ENCODE measurements around the gene MXD4. TPM values are rescaled to one million over a fixed set of nuclear protein-coding genes. Genes with fewer than 3 reads are reported as not detected.

Gene MXD4
- total RNA-seq, 1 experiment from 2014 or later, result 20.4 TPM

- TF ChIP-seq ZSCAN18 (CRISPR knock-in tag; IDR thresholded peaks at IDR 0.05) (no peak), NR2C2 (CRISPR knock-in tag; IDR thresholded peaks at IDR 0.05) (no peak), SMAD3 (CRISPR knock-in tag; IDR thresholded peaks at IDR 0.05; ENCODE audit: borderline replicate concordance) (no peak), CREM (CRISPR knock-in tag; IDR thresholded peaks at IDR 0.05) (0 out of 2 replicates have a peak, but pooled peaks have one; percentile 40), EMX1 (CRISPR knock-in tag; IDR thresholded peaks at IDR 0.05) (no peak), ETV6 (CRISPR knock-in tag; IDR thresholded peaks at IDR 0.05) (peak; percentile 74; the same call in 1 of the 2 replicates), NR3C1 (CRISPR knock-in tag; conservative IDR thresholded peaks at IDR 0.05; ENCODE audit: low read depth) (no peak), ZNF396 (CRISPR knock-in tag; IDR thresholded peaks at IDR 0.05; ENCODE audit: borderline replicate concordance) (no peak), SP1 (CRISPR knock-in tag; conservative IDR thresholded peaks at IDR 0.05) (peak; percentile 29; the same call in 1 of the 2 replicates), GABPB1 (CRISPR knock-in tag; IDR thresholded peaks at IDR 0.05) (no peak), ATF2 (CRISPR knock-in tag; IDR thresholded peaks at IDR 0.05; ENCODE audit: borderline replicate concordance, low read depth) (no peak), USF2 (CRISPR knock-in tag; IDR thresholded peaks at IDR 0.05) (peak; percentile 81), ATF6 (CRISPR knock-in tag; IDR thresholded peaks at IDR 0.05) (no peak), TP53 (CRISPR knock-in tag; IDR thresholded peaks at IDR 0.05) (no peak), ZNF121 (CRISPR knock-in tag; IDR thresholded peaks at IDR 0.05) (no peak), JUN (CRISPR knock-in tag; IDR thresholded peaks at IDR 0.05) (no peak), OVOL2 (CRISPR knock-in tag; IDR thresholded peaks at IDR 0.05; ENCODE audit: borderline replicate concordance) (no peak), RORB (CRISPR knock-in tag; IDR thresholded peaks at IDR 0.05) (no peak), CTCF (IDR thresholded peaks at IDR 0.05) (no peak), TEAD1 (CRISPR knock-in tag; IDR thresholded peaks at IDR 0.05) (0 out of 2 replicates have a peak, but pooled peaks have one; percentile 71), STAT6 (CRISPR knock-in tag; conservative IDR thresholded peaks at IDR 0.05; ENCODE audit: low read depth) (no peak), ESRRA (CRISPR knock-in tag; IDR thresholded peaks at IDR 0.05; ENCODE audit: borderline replicate concordance) (no peak), MXD4 (CRISPR knock-in tag; IDR thresholded peaks at IDR 0.05; ENCODE audit: borderline replicate concordance) (no peak), ZNF416 (CRISPR knock-in tag; IDR thresholded peaks at IDR 0.05) (no peak), GRHL2 (CRISPR knock-in tag; IDR thresholded peaks at IDR 0.05; ENCODE audit: insufficient replicate concordance, severe bottlenecking) (no peak), ZNF423 (CRISPR knock-in tag; IDR thresholded peaks at IDR 0.05) (no peak), ZNF317 (CRISPR knock-in tag; IDR thresholded peaks at IDR 0.05; ENCODE audit: borderline replicate concordance, low read depth) (no peak), ZBTB43 (CRISPR knock-in tag; IDR thresholded peaks at IDR 0.05) (no peak)
Measured at GRCh38 chr4:2262145-2262943, 435 bp upstream of the MXD4 start (continued).

Data from WTC11 (cell line).